ENCODE data around the gene ACER3.

GRCh38 chr11:76939219-76939631, 78.5 kb downstream of the ACER3 start:
- TF ChIP-seq CTCF (IDR thresholded peaks at IDR 0.05 in 4 of 5, conservative IDR thresholded peaks at IDR 0.05 in 1 of 5) = no peak
- TF ChIP-seq POLR2A (IDR thresholded peaks at IDR 0.05) = no peak
